A549 (cell line): ENCODE results near the gene MED13L. TPM values are rescaled to one million over a fixed set of nuclear protein-coding genes. Genes with fewer than 3 reads are reported as not detected.

ENCODE experiments used
- ATAC-seq, 2 experiments: fragments of 200-7000 bp in 1 of 2; fragments of >200 bp in 1 of 2; cut with Nextera tagmentation in 1 of 2; cut with Tn5 transposase in 1 of 2; 3 replicates each; pipeline versions ENCODE4 v1.8.0 to v1.9.1; 2018 to 2020; ENCODE audit warnings: mild to moderate bottlenecking in 1 of 2, moderate library complexity in 1 of 2
- CTCF ChIA-PET: fragments of 300-600 bp; sonication (Branson Sonifier 250); formaldehyde crosslinking; extraction: SDS; loops from one replicate; lab custom pipeline; 2021; ENCODE audit warnings: antibody characterized with exemption, inconsistent platforms; lab: Yijun Ruan, JAX
- POLR2A ChIA-PET: fragments of 350-600 bp; formaldehyde crosslinking; extraction: SDS; loops from one replicate; lab custom pipeline; 2021; ENCODE audit warnings: antibody characterized with exemption, inconsistent platforms; lab: Yijun Ruan, JAX
- DNase-seq, 2 experiments: peaks; one replicate each; pipeline versions ENCODE4 v3.0.0 to v3.0.0-alpha.2; 2011 to 2016; ENCODE audit warnings: low read depth in 1 of 2, low spot score in 1 of 2
- FAIRE-seq: peaks from 2 replicates; lab custom pipeline; 2011; peaks lifted over from hg19 to GRCh38; lab: Jason Lieb, UNC
- H3K27ac ChIP-seq, 2 experiments: fragments of >200 bp; sonication (Bioruptor Twin); formaldehyde crosslinking; 3 replicates each; pipeline ENCODE4 v1.5.1; 2016 to 2017
- H3K4me1 ChIP-seq: fragments of >200 bp; sonication (Bioruptor Twin); formaldehyde crosslinking; 3 replicates; pipeline ENCODE4 v1.6.1; 2016
- H3K4me2 ChIP-seq: fragments of >200 bp; sonication (Bioruptor Twin); formaldehyde crosslinking; 3 replicates; pipeline ENCODE4 v1.6.1; 2016
- H3K4me3 ChIP-seq: fragments of >200 bp; sonication (Bioruptor Twin); formaldehyde crosslinking; 3 replicates; pipeline ENCODE4 v1.5.1; 2016
- H3K9me3 ChIP-seq: fragments of >200 bp; sonication (Bioruptor Twin); formaldehyde crosslinking; 3 replicates; pipeline ENCODE4 v1.6.1; 2016
- ATOH8 ChIP-seq: fragments of 250-450 bp; sonication (Bioruptor Pico); IDR thresholded peaks from 2 replicates; pipeline ENCODE4 v1.5.0; 2020; ENCODE audit warnings: low read depth, mild to moderate bottlenecking, moderate library complexity
- BCL3 ChIP-seq: fragments of >200 bp; sonication (Bioruptor Twin); formaldehyde crosslinking; IDR thresholded peaks from 3 replicates; pipeline ENCODE4 v1.6.1; 2016
- CBX2 ChIP-seq: fragments of 200-600 bp; sonication (generic); IDR thresholded peaks from 2 replicates; pipeline ENCODE4 v1.6.1; 2016; ENCODE audit warnings: low read depth, mild to moderate bottlenecking, borderline replicate concordance
- CEBPB ChIP-seq, 2 experiments: fragments of >200 bp in 1 of 2; sonication (Bioruptor Twin) in 1 of 2; formaldehyde crosslinking in 1 of 2; IDR thresholded peaks; 2 replicates each; pipeline ENCODE4 v1.6.1; 2012 to 2016
- ELK1 ChIP-seq: fragments of 150-350 bp; IDR thresholded peaks from 2 replicates; pipeline ENCODE4 v1.6.1; 2014; ENCODE audit warnings: low read depth, mild to moderate bottlenecking, low read length
- FOSL2 ChIP-seq, 2 experiments: fragments of 450-650 bp in 1 of 2; fragments of >200 bp in 1 of 2; sonication (Bioruptor Twin) in 1 of 2; formaldehyde crosslinking; IDR thresholded peaks; 2 replicates each; pipeline versions ENCODE4 v1.5.0 to v1.6.1; 2016 to 2020; ENCODE audit warnings: mild to moderate bottlenecking in 1 of 2, moderate library complexity in 1 of 2
- HEYL ChIP-seq: fragments of 250-450 bp; sonication (Bioruptor Pico); IDR thresholded peaks from 2 replicates; pipeline ENCODE4 v1.8.0; 2021; ENCODE audit warnings: mild to moderate bottlenecking, moderate library complexity
- MAFK ChIP-seq: fragments of 450-650 bp; IDR thresholded peaks from 2 replicates; pipeline ENCODE4 v1.6.1; 2014; ENCODE audit not compliant: partially characterized antibody
- NFE2L2 ChIP-seq: fragments of 150-350 bp; conservative IDR thresholded peaks from 2 replicates; pipeline ENCODE4 v1.6.1; 2014; ENCODE audit warnings: low read length
- PBX3 ChIP-seq: IDR thresholded peaks from 2 replicates; pipeline ENCODE4 v1.6.1; 2012
- PHF8 ChIP-seq: fragments of 200-600 bp; sonication (generic); IDR thresholded peaks from 2 replicates; pipeline ENCODE4 v1.6.1; 2016; ENCODE audit warnings: low read depth, mild to moderate bottlenecking, antibody characterized with exemption, moderate library complexity, borderline replicate concordance
- POLR2A ChIP-seq: IDR thresholded peaks from 2 replicates; pipeline ENCODE4 v1.6.1; 2012; ENCODE audit warnings: mild to moderate bottlenecking, low read length
- RARB ChIP-seq: fragments of 250-450 bp; sonication (Bioruptor Pico); IDR thresholded peaks from 2 replicates; pipeline ENCODE4 v1.8.0; 2021; ENCODE audit warnings: mild to moderate bottlenecking, moderate library complexity
- REST ChIP-seq: fragments of 200-600 bp; sonication (generic); IDR thresholded peaks from 2 replicates; pipeline ENCODE4 v1.6.1; 2016; ENCODE audit warnings: antibody characterized with exemption, mild to moderate bottlenecking, moderate library complexity
- SREBF2 ChIP-seq: fragments of 450-650 bp; IDR thresholded peaks from 2 replicates; pipeline ENCODE4 v1.6.1; 2014; ENCODE audit warnings: mild to moderate bottlenecking, moderate library complexity
- TP53 ChIP-seq: fragments of 250-450 bp; sonication (Bioruptor Pico); IDR thresholded peaks from 2 replicates; pipeline ENCODE4 v1.5.0; 2021; ENCODE audit warnings: mild to moderate bottlenecking, moderate library complexity
- ZNF302 ChIP-seq: fragments of 250-450 bp; sonication (Bioruptor Pico); IDR thresholded peaks from 2 replicates; pipeline ENCODE4 v1.9.0; 2021; ENCODE audit warnings: inconsistent platforms, mild to moderate bottlenecking, moderate library complexity
- WGBS: methylation state at CpG from one replicate; pipeline ENCODE4 v1.1.6; 2017; ENCODE audit errors: missing lambda C conversion rate; 5-methylcytosine and 5-hydroxymethylcytosine counted together
- polyA plus RNA-seq, 4 experiments: library from polyadenylated mRNA; depleted of rRNA in 3 of 4; stranded (reverse); fragments of >200 nt; fragmentation: RNase III in 1 of 4; extraction: RNeasy Plus Mini Kit Qiagen cat#74134 plus additional on column Dnase treatment in 1 of 4; gene quantifications; 2 replicates in 3 of 4; 3 replicates in 1 of 4; pipeline ENCODE4 v1.2.3, GENCODE V29; 2011 to 2017

MED13L gene
- polyA plus RNA-seq, 2 of the 4 experiments (the other 2 are of a cell fraction) = 23.2 to 134 TPM

- no peak overlapping the region for H3K4me3 ChIP-seq
- no peak overlapping the region for H3K4me2 ChIP-seq
- DNase-seq (no peak), ATAC-seq (no peak), FAIRE-seq (no peak)
- ChIA-PET POLR2A (no interaction called here), CTCF (interaction anchor here (1.6 kb wide), 1 partner anchor 281 kb away, joined by 5 read pairs; no protein-coding TSS in a partner anchor)
- H3K4me1 ChIP-seq = no peaks in the 10 kb centered on the region
- no peak overlapping the region for H3K27ac ChIP-seq
- no peaks in the 10 kb centered on the region for H3K9me3 ChIP-seq
- TF ChIP-seq HEYL (CRISPR knock-in tag) (no peak), SREBF2 (no peak), ZNF302 (CRISPR knock-in tag) (no peak), PBX3 (no peak), NFE2L2 (no peak), CEBPB (IDR thresholded peaks at IDR 0.05) (no peak), POLR2A (no peak)
- 92% methylated on average over 21 of the region's 21 CpGs for whole genome bisulfite sequencing
Observed at GRCh38 chr12:116318576-116319232, 41.2 kb upstream of the MED13L start.

GRCh38 chr12:116317986-116318575 lies 40.6 kb upstream of the MED13L start:
- Histone ChIP-seq H3K4me2 (no peak overlapping the region), H3K9me3 (no peaks in the 10 kb centered on the region)
- ATAC-seq (no peak), DNase-seq (no peak)
- CTCF ChIA-PET = interaction anchor here (0.8 to 1.6 kb wide), 3 partner anchors 10 to 282 kb away, joined by 3 to 5 read pairs (median 4); no protein-coding TSS in a partner anchor
- TF ChIP-seq PBX3 (no peak), RARB (CRISPR knock-in tag) (no peak), TP53 (CRISPR knock-in tag) (no peak), MAFK (no peak), CBX2 (no peak), BCL3 (no peak), ELK1 (no peak), ATOH8 (no peak), FOSL2 (IDR thresholded peaks at IDR 0.05) (no peak), FOSL2 (CRISPR knock-in tag; IDR thresholded peaks at IDR 0.05) (no peak), REST (no peak), PHF8 (no peak)
- TF ChIP-seq, all 56 proteins: peak for 0
- H3K27ac ChIP-seq = no peak overlapping the region
- H3K4me1 ChIP-seq = no peaks in the 10 kb centered on the region
- FAIRE-seq = no peak
- no peak overlapping the region for H3K4me3 ChIP-seq
- 79% methylated on average over 23 of the region's 23 CpGs for WGBS
- POLR2A ChIA-PET = no interaction called here
